ENCODE measurements around the gene KCNQ2. TPM values are rescaled to one million over a fixed set of nuclear protein-coding genes. Genes with fewer than 3 reads are reported as not detected.

KCNQ2 gene
- total RNA-seq, 2 donors from 2014 or later, result 0.46 to 35.6 TPM

- no peak overlapping the region for H3K4me3 ChIP-seq
- H3K27me3 ChIP-seq (replicated peaks; ENCODE audit: insufficient read depth), result peaks cover 6% of the 10 kb centered on the region
- H3K4me1 ChIP-seq (replicated peaks), result no peaks in the 10 kb centered on the region
- no peaks in the 10 kb centered on the region for H3K36me3 ChIP-seq
- H3K9me3 ChIP-seq, result no peaks in the 10 kb centered on the region
- 87% methylated on average over 39 of the region's 39 CpGs for WGBS
- intact Hi-C loops (cut with DNase I), result no loop called here
- no peak for DNase-seq (ENCODE audit: low spot score)
- no peak for TF ChIP-seq CTCF (IDR thresholded peaks at IDR 0.05)
- TF ChIP-seq POLR2AphosphoS5 (IDR thresholded peaks at IDR 0.05), result no peak
- TF ChIP-seq POLR2A (IDR thresholded peaks at IDR 0.05), result no peak
- no peak overlapping the region for H3K27ac ChIP-seq
Observed at GRCh38 chr20:63433756-63434531, 38.5 kb downstream of the KCNQ2 start.

- no peaks in the 10 kb centered on the region for H3K4me1 ChIP-seq (replicated peaks)
- H3K4me3 ChIP-seq, result no peak overlapping the region
- intact Hi-C loops (cut with DNase I), result no loop called here
- no peak overlapping the region for H3K27ac ChIP-seq
- peaks cover 3% of the 10 kb centered on the region for H3K27me3 ChIP-seq (replicated peaks; ENCODE audit: insufficient read depth)
- DNase-seq (ENCODE audit: low spot score), result no peak
- H3K36me3 ChIP-seq, result no peaks in the 10 kb centered on the region
- no peak for TF ChIP-seq CTCF (IDR thresholded peaks at IDR 0.05)
- no peak for TF ChIP-seq POLR2A (IDR thresholded peaks at IDR 0.05)
- TF ChIP-seq POLR2AphosphoS5 (IDR thresholded peaks at IDR 0.05), result no peak
- no peaks in the 10 kb centered on the region for H3K9me3 ChIP-seq
- 88% methylated on average over 18 of the region's 18 CpGs for WGBS
Observed at GRCh38 chr20:63433351-63433750, 39.1 kb downstream of the KCNQ2 start.

- Histone ChIP-seq H3K36me3 (no peaks in the 10 kb centered on the region), H3K9me3 (no peaks in the 10 kb centered on the region), H3K4me3 (no peak overlapping the region), H3K27me3 (replicated peaks; ENCODE audit: insufficient read depth) (peaks cover 3% of the 10 kb centered on the region), H3K27ac (no peak overlapping the region), H3K4me1 (replicated peaks) (no peaks in the 10 kb centered on the region)
- no peak for TF ChIP-seq POLR2A (IDR thresholded peaks at IDR 0.05)
- no peak for TF ChIP-seq CTCF (IDR thresholded peaks at IDR 0.05)
- no peak for TF ChIP-seq POLR2AphosphoS5 (IDR thresholded peaks at IDR 0.05)
- no peak for DNase-seq (ENCODE audit: low spot score)
- 79% methylated on average over 16 of the region's 16 CpGs for WGBS
- intact Hi-C loops (cut with DNase I), result no loop called here
Observed at GRCh38 chr20:63432577-63433325, 39.7 kb downstream of the KCNQ2 start.

- DNase-seq (ENCODE audit: low spot score), result no peak
- intact Hi-C loops (cut with DNase I), result no loop called here
Observed at GRCh38 chr20:63431944-63432343, 40.5 kb downstream of the KCNQ2 start.

More at GRCh38 chr20:63431944-63432343, 40.5 kb downstream of the KCNQ2 start:
- Histone ChIP-seq H3K4me3 (no peak overlapping the region), H3K27ac (no peak overlapping the region), H3K4me1 (replicated peaks) (no peaks in the 10 kb centered on the region), H3K9me3 (no peaks in the 10 kb centered on the region), H3K27me3 (replicated peaks; ENCODE audit: insufficient read depth) (peaks cover 3% of the 10 kb centered on the region), H3K36me3 (no peaks in the 10 kb centered on the region)
- TF ChIP-seq CTCF (IDR thresholded peaks at IDR 0.05), result no peak
- no peak for TF ChIP-seq POLR2AphosphoS5 (IDR thresholded peaks at IDR 0.05)
- no peak for TF ChIP-seq POLR2A (IDR thresholded peaks at IDR 0.05)
- WGBS, result 0% methylated on average over 1 of the region's 1 CpG

Measured in prostate gland (tissue), 2 donors.